ENCODE results near the gene FOXO6. TPM values are rescaled to one million over a fixed set of nuclear protein-coding genes. Genes with fewer than 3 reads are reported as not detected.
A peak's percentile ranks its signal among the peaks of the same experiment; 100 is the strongest.

The FOXO6 gene
- total RNA-seq, 2 donors from 2014 or later, result 1.4 to 1.9 TPM

- Histone ChIP-seq H3K27ac (no peak overlapping the region), H3K4me3 (no peak overlapping the region), H3K4me1 (peaks cover 0 to 48% of the 10 kb centered on the region in 2 donors), H3K27me3 (no peaks in the 10 kb centered on the region), H3K36me3 (no peaks in the 10 kb centered on the region), H3K9me3 (no peaks in the 10 kb centered on the region)
- DNase-seq (ENCODE audit: low spot score), result no peak
- TF ChIP-seq CTCF (IDR thresholded peaks at IDR 0.05), result no peak
Measured at GRCh38 chr1:41368801-41369200, 7.6 kb downstream of the FOXO6 start.

GRCh38 chr1:41369531-41369930 lies 8.3 kb downstream of the FOXO6 start:
- no peaks in the 10 kb centered on the region for H3K27me3 ChIP-seq
- H3K4me1 ChIP-seq, result peaks cover 0 to 48% of the 10 kb centered on the region in 2 donors
- no peaks in the 10 kb centered on the region for H3K36me3 ChIP-seq

GRCh38 chr1:41370225-41370624 lies 9.0 kb downstream of the FOXO6 start:
- Histone ChIP-seq H3K9me3 (no peaks in the 10 kb centered on the region), H3K27me3 (no peaks in the 10 kb centered on the region), H3K36me3 (no peaks in the 10 kb centered on the region), H3K27ac (no peak overlapping the region), H3K4me1 (peaks cover 0 to 42% of the 10 kb centered on the region in 2 donors), H3K4me3 (no peak overlapping the region)
- no peak for DNase-seq (ENCODE audit: low spot score)
- no peak for TF ChIP-seq CTCF (IDR thresholded peaks at IDR 0.05)

More at GRCh38 chr1:41369531-41369930, 8.3 kb downstream of the FOXO6 start:
- Histone ChIP-seq H3K4me3 (no peak overlapping the region), H3K27ac (no peak overlapping the region), H3K9me3 (no peaks in the 10 kb centered on the region)
- no peak for TF ChIP-seq CTCF (IDR thresholded peaks at IDR 0.05)
- no peak for DNase-seq (ENCODE audit: low spot score)

GRCh38 chr1:41370756-41371420 lies 9.7 kb downstream of the FOXO6 start:
- TF ChIP-seq CTCF (IDR thresholded peaks at IDR 0.05), result no peak
- H3K27ac ChIP-seq, result peak overlapping the region; percentile 14 to 35

GRCh38 chr1:41371630-41372599 lies 10.7 kb downstream of the FOXO6 start:
- Histone ChIP-seq H3K4me1 (peaks cover 0 to 25% of the 10 kb centered on the region in 2 donors), H3K4me3 (no peak overlapping the region), H3K36me3 (no peaks in the 10 kb centered on the region), H3K27ac (peak overlapping the region; percentile 35 to 53), H3K27me3 (no peaks in the 10 kb centered on the region), H3K9me3 (no peaks in the 10 kb centered on the region)
- no peak for DNase-seq (ENCODE audit: low spot score)
- no peak for TF ChIP-seq CTCF (IDR thresholded peaks at IDR 0.05)

More at GRCh38 chr1:41370756-41371420, 9.7 kb downstream of the FOXO6 start:
- Histone ChIP-seq H3K36me3 (no peaks in the 10 kb centered on the region), H3K4me1 (peaks cover 0 to 35% of the 10 kb centered on the region in 2 donors), H3K27me3 (no peaks in the 10 kb centered on the region), H3K4me3 (no peak overlapping the region), H3K9me3 (no peaks in the 10 kb centered on the region)
- no peak for DNase-seq (ENCODE audit: low spot score)

All from right atrium auricular region (tissue), 2 donors.